GM12801 (cell line): Measurements from ENCODE around the gene KAT2B.

Source experiments
- CTCF ChIP-seq: IDR thresholded peaks from one replicate; pipeline ENCODE4 v1.5.1; 2011; ENCODE audit warnings: control low read depth; ENCODE audit not compliant: insufficient read length; ENCODE audit errors: extremely low read depth

KAT2B gene

DNA sequence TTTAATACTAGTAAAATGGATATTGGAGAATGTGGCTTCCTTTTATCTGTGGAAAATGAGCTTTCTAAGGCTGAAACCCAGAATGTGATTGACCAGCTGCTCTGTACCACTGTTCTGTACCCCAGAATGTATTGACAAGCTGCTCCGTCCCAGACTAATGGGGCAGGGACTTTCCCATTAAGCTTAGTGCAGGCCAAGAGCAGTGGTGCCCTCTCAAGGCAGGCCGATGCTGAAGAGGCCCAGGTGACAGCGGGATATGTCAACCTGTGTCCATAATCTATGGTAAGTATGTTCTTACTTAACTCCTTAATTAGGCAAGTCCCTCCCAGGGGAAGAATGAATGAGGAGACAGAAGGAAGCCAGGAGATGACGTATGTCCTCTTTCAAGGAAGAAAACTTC, 114.7 kb downstream of the KAT2B start:
- TF ChIP-seq CTCF: no peak

GRCh38 chr3:20160230-20160629, 120.0 kb downstream of the KAT2B start:
- TF ChIP-seq CTCF: no peak

GRCh38 chr3:20161714-20162113, 121.5 kb downstream of the KAT2B start:
- TF ChIP-seq CTCF: no peak

GRCh38 chr3:20173844-20174410, 133.7 kb downstream of the KAT2B start:
- TF ChIP-seq CTCF: no peak

DNA sequence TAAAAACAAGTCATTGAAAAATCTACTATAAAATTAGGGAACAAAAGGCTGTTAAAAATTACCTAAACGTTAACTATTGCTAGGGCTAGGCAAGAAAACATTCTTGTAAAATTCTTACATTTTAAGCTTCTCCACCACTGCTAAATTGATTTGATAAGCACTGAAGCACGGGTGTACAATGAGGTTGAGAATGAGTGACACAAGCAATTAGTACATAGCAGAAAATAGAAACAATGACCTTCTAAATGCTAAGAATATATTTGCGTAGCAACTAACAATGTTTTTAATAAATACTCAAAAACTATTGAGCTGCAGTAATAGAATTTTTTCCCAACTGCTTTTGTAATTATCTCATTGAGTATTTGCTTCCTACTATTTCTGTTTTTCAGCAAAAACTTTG, 141.0 kb downstream of the KAT2B start:
- no peak for TF ChIP-seq CTCF

DNA sequence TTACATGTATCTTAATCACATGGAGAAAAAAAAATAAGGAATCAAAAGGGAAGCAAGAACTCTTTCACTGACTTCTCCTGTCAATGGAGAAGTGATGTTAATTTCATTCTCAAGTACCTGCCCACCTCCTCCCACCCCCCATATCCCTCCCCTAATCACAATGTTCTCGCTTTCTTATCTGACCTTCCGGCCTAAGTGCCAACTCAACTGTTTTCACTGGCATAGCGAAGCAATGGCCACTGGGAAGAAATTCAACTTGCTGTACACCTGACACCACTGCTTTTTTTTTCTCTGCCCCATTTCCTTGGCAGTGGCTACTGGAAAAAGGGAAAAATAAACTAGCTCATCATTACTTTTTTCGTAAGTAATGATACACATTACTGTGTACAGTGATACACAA, 142.0 kb downstream of the KAT2B start:
- TF ChIP-seq CTCF: no peak

DNA sequence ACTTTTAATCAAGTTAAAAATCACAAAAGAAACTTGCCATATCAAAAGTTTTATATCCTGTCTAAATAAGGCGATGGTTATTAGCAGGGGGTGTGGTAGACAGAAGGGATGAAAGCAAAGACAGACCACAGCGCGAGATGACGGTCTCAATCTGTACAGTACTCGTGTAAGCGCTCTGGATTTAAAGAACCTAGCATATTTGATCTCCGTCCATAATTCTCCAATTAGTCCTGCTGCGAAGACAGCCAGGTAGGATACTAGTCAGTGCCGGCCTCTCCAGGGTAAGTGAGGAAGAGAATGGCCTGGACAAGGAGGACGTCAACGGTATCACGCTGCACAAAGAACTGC, 145.1 kb downstream of the KAT2B start:
- no peak for TF ChIP-seq CTCF
